Adrenal gland (tissue), 12 donors: ENCODE results near the gene OR3A2. TPM values are rescaled to one million over a fixed set of nuclear protein-coding genes. Genes with fewer than 3 reads are reported as not detected.
"Not testable (repeated sequence)": the region's sequence is repeated elsewhere in the genome, so short reads cannot be mapped to it uniquely, and the experiment has no call there.

ENCODE experiments used
- DNase-seq, 7 donors: peaks; one replicate each; pipeline ENCODE4 v3.0.0-alpha.2; 2019 to 2020
- H3K27ac ChIP-seq, 5 donors: fragments of 200-600 bp; sonication (generic) in 4 of 5; 1 replicate in 3 of 5; 2 replicates in 2 of 5; pipeline versions ENCODE4 v1.5.1 to v1.8.0; 2016 to 2020; ENCODE audit warnings: mild to moderate bottlenecking in 1 of 5
- H3K27me3 ChIP-seq: fragments of 200-600 bp; 2 replicates; pipeline ENCODE4 v1.8.0; 2021
- H3K36me3 ChIP-seq, 2 donors: fragments of 200-600 bp; replicated peaks in 1 of 2; 1 replicate in 1 of 2; 2 replicates in 1 of 2; pipeline versions ENCODE4 v1.5.1 to v1.8.0; 2018 to 2022
- H3K4me1 ChIP-seq, 2 donors: fragments of 200-600 bp; replicated peaks in 1 of 2; 1 replicate in 1 of 2; 2 replicates in 1 of 2; pipeline versions ENCODE4 v1.5.1 to v1.8.0; 2018 to 2021
- H3K4me3 ChIP-seq, 4 donors: fragments of 200-600 bp; sonication (generic) in 3 of 4; one replicate each; pipeline ENCODE4 v1.5.1; 2016 to 2018
- H3K9me3 ChIP-seq, 3 donors: fragments of 200-600 bp; sonication (generic) in 1 of 3; replicated peaks in 1 of 3; 1 replicate in 2 of 3; 2 replicates in 1 of 3; pipeline versions ENCODE4 v1.5.1 to v1.8.0; 2016 to 2021
- CTCF ChIP-seq, 6 experiments: fragments of 450-650 bp in 4 of 6; fragments of 200-600 bp in 2 of 6; sonication (generic) in 1 of 6; IDR thresholded peaks; 1 replicate in 5 of 6; 2 replicates in 1 of 6; pipeline versions ENCODE4 v1.5.1 to v1.8.0; 2016 to 2021; ENCODE audit warnings: antibody characterized with exemption in 6 of 6, mild to moderate bottlenecking in 2 of 6, moderate library complexity in 1 of 6
- POLR2A ChIP-seq, 2 donors: fragments of 450-650 bp; IDR thresholded peaks; one replicate each; pipeline ENCODE4 v1.6.1; 2017; ENCODE audit warnings: antibody characterized with exemption in 2 of 2, mild to moderate bottlenecking in 2 of 2, moderate library complexity in 1 of 2
- WGBS, 4 donors: extraction: QIAGEN DNeasy Blood & Tissue Kit in 2 of 4; methylation state at CpG; one replicate each; pipeline versions ENCODE4 v1.1.5 to v1.1.7; 2013 to 2017; 5-methylcytosine and 5-hydroxymethylcytosine counted together
- intact Hi-C, 2 donors: fragments of 100-400 bp; cut with DNase I; formaldehyde crosslinking; loops; one replicate each; pipeline versions ENCODE4 v1.14.1 to v1.15.0; 2022 to 2023
- polyA plus RNA-seq, 3 donors: library from polyadenylated mRNA; stranded (reverse); fragments of 200-250 nt in 2 of 3; fragments of 350-450 nt in 1 of 3; fragmentation: Illumina TruSeq in 1 of 3; extraction: RNeasy Lipid Tissue Mini Kit (QIAGEN cat#74804) in 1 of 3; gene quantifications; one replicate each; pipeline ENCODE4 v1.2.3, GENCODE V29; 2013 to 2014
- total RNA-seq, 9 donors: library from RNA; depleted of rRNA in 4 of 9; stranded (reverse); fragments of >200 nt in 4 of 9; fragments of 120-200 nt in 1 of 9; fragmentation: NEBNext Ultra II Directional in 1 of 9; extraction: Animal tissue kit (Norgen Biotek cat#: 25700) in 1 of 9; gene quantifications; one replicate each; pipeline versions ENCODE4 v1.1.0 to v1.2.4, GENCODE V29; 2013 to 2023
- donor health status: healthy with polysubstance abuse.
- donor health status: Bipolar disorder and iron deficiency.
- donor health status: DM: yes; HTN: yes; CAD: no.
- donor health status: DM: no; HTN: no; CAD: no.
- donor health status: DM: no; HTN: no; CAD: no.
- donor health status: DM: yes; HTN: yes; CAD: no.

OR3A2 gene
- total and polyA plus RNA-seq, 12 donors, result 0.07 to 2.6 (median 0.18) TPM; not detected in 5

GRCh38 chr17:3378321-3378720 is 7.8 kb downstream of the OR3A2 start:
- intact Hi-C loops, result no loop called here
- Histone ChIP-seq H3K4me1 (no peaks in the 10 kb centered on the region), H3K27ac (no peak overlapping the region), H3K27me3 (no peaks in the 10 kb centered on the region), H3K9me3 (no peaks in the 10 kb centered on the region), H3K4me3 (no peak overlapping the region), H3K36me3 (no peaks in the 10 kb centered on the region)
- no peak for DNase-seq
- no peak for TF ChIP-seq POLR2A (IDR thresholded peaks at IDR 0.05)
- TF ChIP-seq CTCF (IDR thresholded peaks at IDR 0.05), result no peak
- WGBS, 4 donors, result 53 to 80% (median 69%) methylated on average over 2 to 8 of the region's 8 CpGs

GRCh38 chr17:3371167-3371566 is 14.9 kb downstream of the OR3A2 start:
- H3K27me3 ChIP-seq, DNase-seq, H3K36me3 ChIP-seq, intact Hi-C loops, H3K9me3 ChIP-seq, H3K27ac ChIP-seq, H3K4me3 ChIP-seq, H3K4me1 ChIP-seq: not testable (repeated sequence)
- 93 to 98% methylated on average over 9 to 29 of the region's 31 CpGs; no CpG with 5 or more reads in 2 of the 4 donors for WGBS, 4 donors

- H3K36me3 ChIP-seq, result not testable (repeated sequence)
These were observed 43.3 kb downstream of the OR3A2 start for GRCh38 chr17:3342782-3343181.

GRCh38 chr17:3335876-3336275 is 50.2 kb downstream of the OR3A2 start:
- Histone ChIP-seq H3K4me3 (no peak overlapping the region), H3K4me1 (no peaks in the 10 kb centered on the region), H3K36me3 (no peaks in the 10 kb centered on the region), H3K27me3 (no peaks in the 10 kb centered on the region), H3K9me3 (no peaks in the 10 kb centered on the region), H3K27ac (no peak overlapping the region)
- intact Hi-C loops, result no loop called here
- no peak for DNase-seq
- no peak for TF ChIP-seq POLR2A (IDR thresholded peaks at IDR 0.05)
- TF ChIP-seq CTCF (IDR thresholded peaks at IDR 0.05), result peak in 1 of 6 experiments; percentile 4
- 52 to 65% (median 55%) methylated on average over 4 of the region's 4 CpGs for WGBS, 4 donors

More at GRCh38 chr17:3342782-3343181, 43.3 kb downstream of the OR3A2 start:
- WGBS, 4 donors, result 86 to 90% (median 87%) methylated on average over 7 to 12 of the region's 12 CpGs
- intact Hi-C loops, H3K4me3 ChIP-seq, DNase-seq, H3K27ac ChIP-seq, H3K4me1 ChIP-seq, H3K9me3 ChIP-seq, H3K27me3 ChIP-seq: not testable (repeated sequence)

- Histone ChIP-seq H3K36me3 (no peaks in the 10 kb centered on the region), H3K27me3 (no peaks in the 10 kb centered on the region), H3K4me1 (no peaks in the 10 kb centered on the region), H3K4me3 (no peak overlapping the region), H3K27ac (no peak overlapping the region), H3K9me3 (no peaks in the 10 kb centered on the region)
- no peak for TF ChIP-seq CTCF (IDR thresholded peaks at IDR 0.05)
- TF ChIP-seq POLR2A (IDR thresholded peaks at IDR 0.05), result no peak
- 68 to 74% (median 73%) methylated on average over 5 of the region's 5 CpGs for WGBS, 4 donors
- intact Hi-C loops, result no loop called here
- DNase-seq, result no peak
These were observed 67.8 kb downstream of the OR3A2 start for GRCh38 chr17:3318336-3318735.
